Uterus (tissue), 2 donors: Measurements from ENCODE around the gene OXGR1.

Experiments used
- POLR2A ChIP-seq, 2 donors: fragments of 450-650 bp; IDR thresholded peaks; one replicate each; pipeline ENCODE4 v1.6.1; 2016; ENCODE audit warnings: antibody characterized with exemption in 2 of 2, mild to moderate bottlenecking in 1 of 2, moderate library complexity in 1 of 2
- TF ChIP-seq, protein P1 (sequence below), 4 experiments: fragments of 200-600 bp in 2 of 4; fragments of 450-650 bp in 2 of 4; sonication (generic) in 2 of 4; IDR thresholded peaks; one replicate each; pipeline ENCODE4 v1.5.1; 2016 to 2019; ENCODE audit warnings: antibody characterized with exemption in 4 of 4, mild to moderate bottlenecking in 2 of 4, moderate library complexity in 1 of 4

DNA sequence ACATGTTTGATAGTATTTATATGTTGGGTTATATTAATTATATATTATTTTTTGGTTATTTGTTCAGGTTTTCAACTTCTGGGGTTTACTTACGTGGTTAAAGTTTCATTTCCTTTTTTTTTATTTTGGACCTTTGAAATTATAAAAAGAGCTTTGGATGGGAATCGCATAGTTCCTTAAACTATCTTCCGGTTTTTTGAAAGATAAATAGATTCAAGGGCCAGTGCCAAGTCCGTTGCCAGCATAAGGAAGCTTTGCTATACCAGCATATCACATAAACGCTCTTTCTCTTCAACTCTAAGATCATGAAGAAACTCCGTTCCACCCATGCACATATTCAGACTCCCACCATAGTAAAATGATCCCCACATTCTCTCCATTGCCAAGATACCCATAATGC is 7.4 kb upstream of the OXGR1 start:
- TF ChIP-seq, protein P1, sequence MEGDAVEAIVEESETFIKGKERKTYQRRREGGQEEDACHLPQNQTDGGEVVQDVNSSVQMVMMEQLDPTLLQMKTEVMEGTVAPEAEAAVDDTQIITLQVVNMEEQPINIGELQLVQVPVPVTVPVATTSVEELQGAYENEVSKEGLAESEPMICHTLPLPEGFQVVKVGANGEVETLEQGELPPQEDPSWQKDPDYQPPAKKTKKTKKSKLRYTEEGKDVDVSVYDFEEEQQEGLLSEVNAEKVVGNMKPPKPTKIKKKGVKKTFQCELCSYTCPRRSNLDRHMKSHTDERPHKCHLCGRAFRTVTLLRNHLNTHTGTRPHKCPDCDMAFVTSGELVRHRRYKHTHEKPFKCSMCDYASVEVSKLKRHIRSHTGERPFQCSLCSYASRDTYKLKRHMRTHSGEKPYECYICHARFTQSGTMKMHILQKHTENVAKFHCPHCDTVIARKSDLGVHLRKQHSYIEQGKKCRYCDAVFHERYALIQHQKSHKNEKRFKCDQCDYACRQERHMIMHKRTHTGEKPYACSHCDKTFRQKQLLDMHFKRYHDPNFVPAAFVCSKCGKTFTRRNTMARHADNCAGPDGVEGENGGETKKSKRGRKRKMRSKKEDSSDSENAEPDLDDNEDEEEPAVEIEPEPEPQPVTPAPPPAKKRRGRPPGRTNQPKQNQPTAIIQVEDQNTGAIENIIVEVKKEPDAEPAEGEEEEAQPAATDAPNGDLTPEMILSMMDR (IDR thresholded peaks at IDR 0.05), result no peak
- no peak for TF ChIP-seq POLR2A (IDR thresholded peaks at IDR 0.05)
